Central memory CD8-positive, alpha-beta T cell (primary cell): ENCODE data around the gene TEKTIP1.
"Not testable (repeated sequence)": the region's sequence is repeated elsewhere in the genome, so short reads cannot be mapped to it uniquely, and the experiment has no call there.

Experiments
- ATAC-seq: fragments of 150-1000 bp; cut with Tn5 transposase; replicated peaks from 2 replicates; pipeline ENCODE4 v1.10.0; 2022; ENCODE audit warnings: mild to moderate bottlenecking, moderate FRiP score, moderate number of reproducible peaks; ENCODE audit not compliant: poor library complexity, severe bottlenecking; ENCODE audit errors: extremely low read depth
- DNase-seq, 2 donors: peaks; one replicate each; pipeline ENCODE4 v3.0.0; 2021; ENCODE audit warnings: low spot score in 2 of 2
- H3K27ac Mint-ChIP-seq: one replicate; pipeline ENCODE4 v1.8.0; 2022; ENCODE audit warnings: low read depth, mild to moderate bottlenecking, moderate library complexity, mixed read lengths
- H3K27me3 Mint-ChIP-seq: one replicate; pipeline ENCODE4 v1.8.0; 2022; ENCODE audit warnings: mixed read lengths
- H3K36me3 Mint-ChIP-seq: one replicate; pipeline ENCODE4 v1.8.0; 2022; ENCODE audit warnings: mild to moderate bottlenecking, moderate library complexity, mixed read lengths; ENCODE audit not compliant: insufficient read depth
- H3K4me1 Mint-ChIP-seq: one replicate; pipeline ENCODE4 v1.8.0; 2022; ENCODE audit warnings: mixed read lengths
- H3K4me3 Mint-ChIP-seq: one replicate; pipeline ENCODE4 v1.8.0; 2022; ENCODE audit warnings: mild to moderate bottlenecking, moderate library complexity, mixed read lengths
- H3K9me3 Mint-ChIP-seq: one replicate; pipeline ENCODE4 v1.8.0; 2022; ENCODE audit warnings: mixed read lengths

The TEKTIP1 gene

DNA sequence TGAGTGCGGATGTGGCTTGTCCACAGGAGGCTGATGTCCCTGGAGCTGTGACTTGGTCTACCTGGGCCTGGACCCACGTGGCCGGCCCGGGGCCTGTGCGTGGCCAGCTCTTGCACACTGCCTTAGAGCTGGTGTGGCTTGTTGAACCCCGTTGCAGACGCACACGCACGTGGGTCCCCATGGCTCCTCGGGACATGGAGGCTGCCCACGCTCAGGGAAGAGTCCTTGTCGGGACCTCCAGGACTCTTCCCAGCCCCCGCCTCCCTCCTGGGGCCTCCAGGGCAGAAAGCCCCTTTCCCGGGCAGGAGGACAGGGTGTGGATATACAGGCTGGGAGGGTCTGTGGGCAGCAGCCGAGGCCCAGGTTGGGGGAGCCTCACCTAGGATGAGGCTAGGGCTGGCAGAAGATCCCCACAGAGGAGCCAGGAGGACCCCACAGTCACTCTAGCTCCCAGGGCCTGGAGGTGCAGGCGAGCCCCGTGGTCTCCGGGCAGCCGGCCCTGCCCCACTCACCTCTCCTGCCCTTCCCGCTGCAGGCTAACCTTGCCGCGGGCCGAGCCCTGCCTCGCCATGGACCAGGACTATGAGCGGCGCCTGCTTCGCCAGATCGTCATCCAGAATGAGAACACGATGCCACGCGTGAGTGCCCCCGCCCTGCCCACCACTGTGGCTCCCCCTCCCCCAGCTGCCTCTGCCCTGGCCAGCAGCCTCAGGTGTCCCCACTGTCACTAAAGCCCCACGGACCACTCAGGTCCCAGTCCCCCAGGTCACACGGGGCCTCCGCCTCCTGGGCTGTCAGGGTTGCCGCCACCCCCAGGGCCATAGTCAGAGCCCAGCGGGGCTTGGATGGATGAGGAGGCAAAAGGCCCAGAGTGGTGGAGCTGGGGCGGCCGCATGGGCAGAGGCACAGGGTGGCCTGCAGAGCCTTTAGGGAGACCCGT is 16.3 kb upstream of the TEKTIP1 start:
- Mint-ChIP-seq H3K36me3 (peaks cover 31% of the 10 kb centered on the region), H3K27ac (peak overlapping the region; percentile 59), H3K4me3 (no peak overlapping the region), H3K27me3 (no peaks in the 10 kb centered on the region), H3K9me3 (no peaks in the 10 kb centered on the region), H3K4me1 (peaks cover 6% of the 10 kb centered on the region)
- DNase-seq = no peak
- ATAC-seq = no peak

DNA sequence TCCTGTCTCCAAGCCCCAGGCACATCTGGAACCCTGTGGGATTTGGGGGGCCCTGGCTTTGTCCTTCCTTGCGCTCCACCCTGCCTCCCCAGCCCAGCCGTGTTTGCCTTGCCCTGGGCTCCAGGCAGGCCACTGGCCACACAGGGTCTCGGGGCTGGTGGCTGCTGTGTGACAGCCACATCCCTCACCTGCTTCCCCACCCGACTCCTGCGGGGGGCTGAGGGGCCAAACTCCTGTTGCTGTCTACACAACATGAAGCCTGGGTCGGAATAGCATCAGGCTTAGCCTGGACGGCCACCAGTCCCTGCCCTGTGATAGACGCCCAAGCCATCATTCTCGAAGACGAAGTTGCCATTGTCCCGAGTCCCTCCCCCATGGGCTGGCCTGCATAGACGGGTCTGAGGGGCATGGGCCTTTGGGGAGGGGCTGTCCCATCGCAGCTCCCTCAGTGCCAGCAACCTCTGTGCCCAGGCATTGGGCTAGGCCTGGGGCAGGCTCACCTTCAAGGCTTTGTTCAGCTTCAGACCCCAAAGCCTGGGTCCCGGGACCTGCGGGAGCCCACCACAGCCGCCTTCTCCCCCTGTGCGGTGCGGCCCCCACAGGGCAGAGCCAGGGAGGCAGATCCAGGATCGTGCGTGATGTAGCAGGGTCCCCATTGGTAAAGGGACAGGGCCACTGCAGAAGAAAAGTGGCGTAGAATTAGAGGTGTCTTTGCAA is 15.5 kb upstream of the TEKTIP1 start:
- DNase-seq = no peak
- H3K4me1 Mint-ChIP-seq = peaks cover 6% of the 10 kb centered on the region
- H3K9me3 Mint-ChIP-seq = no peaks in the 10 kb centered on the region
- H3K27ac Mint-ChIP-seq = peak overlapping the region; percentile 49
- H3K36me3 Mint-ChIP-seq = peaks cover 30% of the 10 kb centered on the region
- no peaks in the 10 kb centered on the region for H3K27me3 Mint-ChIP-seq
- no peak overlapping the region for H3K4me3 Mint-ChIP-seq
- no peak for ATAC-seq

- no peak for ATAC-seq
- no peak for DNase-seq
- Mint-ChIP-seq H3K4me3 (no peak overlapping the region), H3K4me1 (peaks cover 6% of the 10 kb centered on the region), H3K27ac (peak overlapping the region; percentile 49), H3K9me3 (no peaks in the 10 kb centered on the region), H3K36me3 (peaks cover 30% of the 10 kb centered on the region), H3K27me3 (no peaks in the 10 kb centered on the region)
Observed at GRCh38 chr19:3524078-3524842, 14.7 kb upstream of the TEKTIP1 start.

GRCh38 chr19:3524904-3525451 is 14.0 kb upstream of the TEKTIP1 start:
- no peak overlapping the region for H3K4me3 Mint-ChIP-seq
- H3K27ac Mint-ChIP-seq = no peak overlapping the region
- no peaks in the 10 kb centered on the region for H3K9me3 Mint-ChIP-seq
- DNase-seq = no peak
- H3K27me3 Mint-ChIP-seq = no peaks in the 10 kb centered on the region
- ATAC-seq = no peak
- H3K36me3 Mint-ChIP-seq = peaks cover 28% of the 10 kb centered on the region
- peaks cover 6% of the 10 kb centered on the region for H3K4me1 Mint-ChIP-seq

GRCh38 chr19:3526507-3527237 is 12.3 kb upstream of the TEKTIP1 start:
- ATAC-seq (no peak), DNase-seq (no peak)
- H3K4me3 Mint-ChIP-seq = no peak overlapping the region
- H3K27me3 Mint-ChIP-seq = no peaks in the 10 kb centered on the region
- H3K9me3 Mint-ChIP-seq = no peaks in the 10 kb centered on the region
- H3K4me1 Mint-ChIP-seq = no peaks in the 10 kb centered on the region
- no peak overlapping the region for H3K27ac Mint-ChIP-seq
- peaks cover 27% of the 10 kb centered on the region for H3K36me3 Mint-ChIP-seq

DNA sequence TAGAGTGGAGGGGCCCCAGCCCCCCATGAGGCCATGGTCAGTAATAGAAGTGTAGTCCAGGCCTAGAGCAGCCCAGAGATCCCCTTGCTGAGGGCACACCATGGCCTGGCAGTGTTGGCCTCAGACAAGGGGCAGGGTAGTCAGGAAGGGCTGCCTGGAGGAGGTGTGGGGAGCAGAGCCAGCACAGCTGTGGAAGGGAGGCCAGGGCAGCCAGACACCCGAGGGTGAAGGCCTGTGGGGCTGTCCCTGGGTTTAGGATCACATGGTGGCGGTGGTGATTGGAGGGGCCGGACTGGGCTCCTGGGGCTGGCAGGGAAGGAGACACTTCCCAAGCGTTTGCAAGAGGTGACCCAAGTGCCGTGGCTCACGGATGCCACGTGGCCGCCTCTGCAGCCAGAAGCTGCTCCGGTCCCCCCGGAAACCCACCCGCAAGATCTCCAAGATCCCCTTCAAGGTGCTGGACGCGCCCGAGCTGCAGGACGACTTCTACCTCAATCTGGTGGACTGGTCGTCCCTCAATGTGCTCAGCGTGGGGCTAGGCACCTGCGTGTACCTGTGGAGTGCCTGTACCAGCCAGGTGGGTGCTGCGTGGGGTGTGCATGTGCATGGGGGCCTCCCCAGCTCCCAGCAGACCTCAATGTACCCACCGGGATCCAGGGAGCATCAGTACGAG is 11.6 kb upstream of the TEKTIP1 start:
- H3K27me3 Mint-ChIP-seq = no peaks in the 10 kb centered on the region
- no peak overlapping the region for H3K27ac Mint-ChIP-seq
- peaks cover 25% of the 10 kb centered on the region for H3K36me3 Mint-ChIP-seq
- no peak for ATAC-seq
- no peak for DNase-seq
- no peaks in the 10 kb centered on the region for H3K4me1 Mint-ChIP-seq
- no peak overlapping the region for H3K4me3 Mint-ChIP-seq
- no peaks in the 10 kb centered on the region for H3K9me3 Mint-ChIP-seq

DNA sequence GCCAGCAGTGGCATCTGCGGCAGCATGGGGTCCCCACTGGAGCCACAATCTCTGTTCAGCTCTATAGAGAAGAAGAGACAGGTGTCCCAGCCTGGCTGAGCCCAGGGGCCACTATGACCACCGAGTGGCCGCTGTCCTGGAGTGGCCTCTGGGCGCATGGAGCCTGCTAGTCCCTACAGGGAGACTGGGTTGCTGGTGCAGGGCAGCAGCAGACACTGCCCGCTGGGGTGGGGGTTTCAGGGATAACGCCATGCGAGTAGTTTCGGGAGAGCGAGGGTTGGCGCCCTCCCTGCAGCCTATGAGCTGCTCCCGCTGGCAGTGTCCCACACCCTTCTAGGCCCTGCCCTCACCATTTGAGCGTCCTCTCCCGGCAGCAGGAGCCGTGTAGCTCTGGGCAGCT is 10.9 kb upstream of the TEKTIP1 start:
- Mint-ChIP-seq H3K27ac (no peak overlapping the region), H3K36me3 (peaks cover 25% of the 10 kb centered on the region), H3K4me3 (no peak overlapping the region), H3K27me3 (no peaks in the 10 kb centered on the region), H3K4me1 (no peaks in the 10 kb centered on the region), H3K9me3 (no peaks in the 10 kb centered on the region)
- ATAC-seq = no peak
- DNase-seq = no peak

DNA sequence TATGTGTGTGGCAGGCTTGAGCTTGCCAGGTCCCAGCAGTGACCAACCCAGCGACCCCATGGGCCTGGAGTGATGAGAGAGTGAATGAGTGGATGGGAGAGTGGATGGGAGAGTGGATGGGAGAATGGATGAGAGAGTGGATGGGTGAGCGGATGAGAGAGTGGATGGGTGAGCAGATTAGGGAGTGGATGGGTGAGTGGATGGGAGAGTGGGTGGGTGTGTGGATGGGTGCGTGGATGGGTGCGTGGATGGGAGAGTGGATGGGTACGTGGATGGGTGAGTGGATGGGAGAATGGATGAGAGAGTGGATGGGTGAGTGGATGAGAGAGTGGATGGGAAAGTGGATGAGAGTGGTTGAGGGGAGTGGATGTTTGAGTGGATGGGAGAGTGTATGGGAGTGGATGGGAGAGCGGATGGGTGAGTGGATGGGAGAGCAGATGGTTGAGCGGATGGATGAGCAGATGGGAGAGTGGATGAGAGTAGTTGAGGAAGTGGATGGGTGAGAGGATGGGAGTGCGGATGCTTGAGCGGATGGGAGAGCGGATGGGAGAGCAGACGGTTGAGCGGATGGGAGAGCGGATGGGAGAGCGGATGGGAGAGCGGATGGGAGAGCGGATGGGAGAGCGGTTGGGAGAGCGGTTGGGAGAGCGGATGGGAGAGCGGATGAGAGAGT is 10.3 kb upstream of the TEKTIP1 start:
- Mint-ChIP-seq H3K27ac (no peak overlapping the region), H3K36me3 (peaks cover 26% of the 10 kb centered on the region), H3K27me3 (no peaks in the 10 kb centered on the region), H3K9me3 (no peaks in the 10 kb centered on the region), H3K4me3 (no peak overlapping the region), H3K4me1 (no peaks in the 10 kb centered on the region)
- DNase-seq = no peak
- ATAC-seq = no peak

GRCh38 chr19:3529299-3529698 is 9.7 kb upstream of the TEKTIP1 start:
- H3K27ac Mint-ChIP-seq, H3K9me3 Mint-ChIP-seq, H3K4me3 Mint-ChIP-seq, H3K4me1 Mint-ChIP-seq, H3K27me3 Mint-ChIP-seq, DNase-seq, ATAC-seq: not testable (repeated sequence)
- H3K36me3 Mint-ChIP-seq = peaks cover 28% of the 10 kb centered on the region

- H3K4me1 Mint-ChIP-seq = no peaks in the 10 kb centered on the region
- H3K9me3 Mint-ChIP-seq = no peaks in the 10 kb centered on the region
- H3K36me3 Mint-ChIP-seq = peaks cover 27% of the 10 kb centered on the region
- no peak overlapping the region for H3K27ac Mint-ChIP-seq
- no peaks in the 10 kb centered on the region for H3K27me3 Mint-ChIP-seq
- ATAC-seq (no peak), DNase-seq (no peak)
- H3K4me3 Mint-ChIP-seq = no peak overlapping the region
Observed at GRCh38 chr19:3530389-3530788, 8.6 kb upstream of the TEKTIP1 start.

- Mint-ChIP-seq H3K27me3 (no peaks in the 10 kb centered on the region), H3K4me3 (no peak overlapping the region), H3K4me1 (no peaks in the 10 kb centered on the region), H3K36me3 (peaks cover 28% of the 10 kb centered on the region), H3K9me3 (no peaks in the 10 kb centered on the region), H3K27ac (no peak overlapping the region)
- DNase-seq (no peak), ATAC-seq (no peak)
Observed at GRCh38 chr19:3531716-3532115, 7.3 kb upstream of the TEKTIP1 start.
